T-helper 2 cell treated with Interferon-gamma antibody and Interleukin-4, amounts not matched to agents 5 μg/mL and 100 μg/mL, for 36 hours (primary cell): ENCODE measurements around the gene ABCA3.

Experiments used
- DNase-seq: peaks from one replicate; pipeline ENCODE4 v3.0.0; 2021; ENCODE audit warnings: low spot score
- H3K27ac Mint-ChIP-seq: one replicate; pipeline ENCODE4 v1.8.0; 2021; ENCODE audit warnings: mild to moderate bottlenecking, mixed read lengths
- H3K27me3 Mint-ChIP-seq: one replicate; pipeline ENCODE4 v1.8.0; 2021; ENCODE audit warnings: low read depth, mixed read lengths
- H3K36me3 Mint-ChIP-seq: one replicate; pipeline ENCODE4 v1.8.0; 2021; ENCODE audit warnings: low read depth, mixed read lengths
- H3K4me1 Mint-ChIP-seq: one replicate; pipeline ENCODE4 v1.8.0; 2021; ENCODE audit warnings: low read depth, mixed read lengths
- H3K4me3 Mint-ChIP-seq: one replicate; pipeline ENCODE4 v1.8.0; 2022; ENCODE audit warnings: mild to moderate bottlenecking, moderate library complexity, mixed read lengths
- H3K9me3 Mint-ChIP-seq: one replicate; pipeline ENCODE4 v1.8.0; 2021; ENCODE audit warnings: mixed read lengths

Gene ABCA3

DNA sequence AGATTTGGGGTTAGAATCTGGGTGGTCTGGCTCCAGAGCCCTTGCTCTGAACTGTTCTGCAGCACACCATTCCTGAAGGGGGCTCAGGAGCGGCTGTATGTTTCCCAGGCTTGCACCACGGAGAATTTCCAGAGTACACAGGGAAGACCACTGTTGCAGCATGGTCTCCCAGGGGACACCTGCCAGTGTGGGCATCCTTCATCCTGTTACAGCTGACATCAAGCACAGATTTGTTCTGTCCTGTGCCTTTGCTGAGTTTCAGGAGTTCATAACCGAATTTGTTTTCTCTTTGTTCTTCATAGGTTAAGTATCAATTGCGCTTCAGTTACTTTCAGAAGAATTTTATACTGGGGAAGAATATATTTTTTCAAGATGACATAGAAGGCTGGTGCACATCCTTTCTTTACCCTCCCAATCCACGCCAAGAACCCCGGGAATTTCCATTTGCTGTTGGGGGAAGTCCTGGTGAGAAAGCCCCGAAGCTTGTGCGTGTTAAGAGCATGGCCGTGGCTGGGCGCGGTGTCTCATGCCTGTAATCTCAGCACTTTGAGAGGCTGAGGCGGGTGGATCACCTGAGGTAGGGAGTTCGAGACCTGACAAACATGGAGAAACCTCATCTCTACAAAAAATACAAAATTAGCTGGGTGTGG lies 26.3 kb upstream of the ABCA3 start:
- Mint-ChIP-seq H3K4me3 (no peak overlapping the region), H3K27me3 (peaks cover 33% of the 10 kb centered on the region), H3K9me3 (no peaks in the 10 kb centered on the region), H3K36me3 (no peaks in the 10 kb centered on the region), H3K4me1 (no peaks in the 10 kb centered on the region), H3K27ac (no peak overlapping the region)
- no peak for DNase-seq

DNA sequence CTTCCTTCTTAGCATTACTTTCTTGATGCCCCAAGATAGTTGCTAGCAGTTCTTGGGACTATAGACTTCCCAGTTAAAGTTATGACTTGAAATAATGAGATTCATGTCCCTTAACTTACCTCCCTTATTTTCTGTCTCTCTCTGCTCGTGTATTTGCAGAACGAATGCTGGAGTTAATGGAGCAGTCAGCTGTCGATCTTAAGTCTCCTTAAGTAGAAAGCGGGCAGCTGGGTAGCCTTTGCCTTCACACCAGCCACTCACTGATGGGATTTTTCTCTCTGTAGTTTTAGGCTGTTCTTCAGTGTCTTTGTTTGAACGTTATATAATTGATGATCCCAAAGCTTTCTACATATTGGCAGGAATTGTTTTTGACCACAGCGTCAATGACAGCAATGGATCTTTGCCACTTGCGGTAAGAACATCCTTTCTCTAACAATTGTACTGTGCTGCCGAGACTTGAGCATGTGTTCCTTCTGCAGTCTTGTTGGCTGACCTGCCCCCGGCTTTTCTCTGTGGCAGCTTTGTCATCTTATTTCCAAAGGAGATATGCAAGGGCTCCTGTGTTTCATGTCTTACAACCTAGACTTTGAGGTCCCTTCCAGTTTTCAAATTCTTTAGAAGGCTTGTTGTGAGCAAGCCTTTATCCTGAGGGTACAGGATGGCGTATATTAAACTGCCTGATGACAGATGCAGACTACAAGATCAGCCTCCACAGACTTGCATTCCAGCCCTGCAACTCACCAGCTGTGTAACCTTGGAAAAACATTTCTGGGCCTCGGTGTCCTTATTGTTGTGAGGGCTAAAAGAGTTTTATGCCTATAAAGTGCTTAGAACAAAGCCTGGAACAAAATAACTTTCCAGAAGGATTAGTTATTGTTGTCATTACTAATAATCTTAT lies 25.1 kb upstream of the ABCA3 start:
- Mint-ChIP-seq H3K9me3 (no peaks in the 10 kb centered on the region), H3K27me3 (peaks cover 38% of the 10 kb centered on the region), H3K27ac (no peak overlapping the region), H3K4me1 (no peaks in the 10 kb centered on the region), H3K4me3 (no peak overlapping the region), H3K36me3 (no peaks in the 10 kb centered on the region)
- no peak for DNase-seq

DNA sequence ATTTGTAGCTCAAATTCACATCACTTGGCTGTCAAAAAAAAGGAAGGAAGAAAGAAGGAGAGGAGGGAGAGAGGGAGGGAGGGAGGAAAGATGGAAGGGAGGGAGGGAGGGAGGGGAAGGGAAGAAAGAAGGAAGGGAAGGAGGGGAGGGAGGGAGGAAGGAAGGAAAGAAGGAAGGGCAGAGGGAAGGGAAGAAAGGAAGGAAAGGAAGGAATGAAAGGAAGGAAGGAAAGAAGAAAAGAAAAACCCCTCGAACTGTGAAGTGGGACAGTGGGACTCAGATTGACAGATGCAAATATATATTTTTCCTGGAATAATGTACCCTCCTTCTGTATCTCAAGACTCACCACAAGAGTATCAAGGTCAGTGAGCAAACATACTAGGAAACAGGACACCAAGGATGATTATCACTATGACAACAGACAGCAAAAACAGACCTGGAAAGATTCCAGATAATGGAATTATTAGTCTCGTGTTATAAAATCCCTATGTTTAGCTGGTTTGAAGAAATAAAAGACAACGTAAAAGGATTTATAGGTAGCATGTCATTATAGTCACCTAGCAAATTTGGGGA lies 24.2 kb upstream of the ABCA3 start:
- peaks cover 39% of the 10 kb centered on the region for H3K27me3 Mint-ChIP-seq
- no peaks in the 10 kb centered on the region for H3K36me3 Mint-ChIP-seq
- no peak for DNase-seq

DNA sequence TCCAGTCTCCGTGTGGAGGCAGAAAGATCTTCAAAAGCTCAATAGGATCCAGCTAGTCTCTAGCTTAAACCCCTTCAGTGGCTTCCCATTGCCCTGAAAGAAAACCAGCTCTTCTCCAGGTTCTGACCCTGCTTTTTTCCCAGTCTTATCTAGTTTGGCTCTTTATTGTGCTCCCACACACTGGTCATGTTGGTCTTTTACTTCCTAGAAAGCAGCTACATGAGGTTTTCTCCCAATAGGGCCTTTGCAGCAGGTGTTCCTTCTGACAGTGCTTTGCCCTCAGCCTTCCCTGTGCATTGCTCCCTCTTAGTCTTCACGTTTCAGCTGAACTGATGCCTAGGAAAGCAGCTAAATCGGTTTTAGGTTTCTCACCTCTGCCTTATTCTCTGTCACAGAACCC lies 21.7 kb upstream of the ABCA3 start:
- no peak for DNase-seq
- Mint-ChIP-seq H3K27ac (no peak overlapping the region), H3K4me1 (no peaks in the 10 kb centered on the region), H3K36me3 (no peaks in the 10 kb centered on the region), H3K27me3 (peaks cover 41% of the 10 kb centered on the region), H3K9me3 (no peaks in the 10 kb centered on the region), H3K4me3 (no peak overlapping the region)

More for the DNA sequence above, 24.2 kb upstream of the ABCA3 start:
- no peaks in the 10 kb centered on the region for H3K4me1 Mint-ChIP-seq
- no peak overlapping the region for H3K4me3 Mint-ChIP-seq
- no peaks in the 10 kb centered on the region for H3K9me3 Mint-ChIP-seq
- H3K27ac Mint-ChIP-seq = no peak overlapping the region

DNA sequence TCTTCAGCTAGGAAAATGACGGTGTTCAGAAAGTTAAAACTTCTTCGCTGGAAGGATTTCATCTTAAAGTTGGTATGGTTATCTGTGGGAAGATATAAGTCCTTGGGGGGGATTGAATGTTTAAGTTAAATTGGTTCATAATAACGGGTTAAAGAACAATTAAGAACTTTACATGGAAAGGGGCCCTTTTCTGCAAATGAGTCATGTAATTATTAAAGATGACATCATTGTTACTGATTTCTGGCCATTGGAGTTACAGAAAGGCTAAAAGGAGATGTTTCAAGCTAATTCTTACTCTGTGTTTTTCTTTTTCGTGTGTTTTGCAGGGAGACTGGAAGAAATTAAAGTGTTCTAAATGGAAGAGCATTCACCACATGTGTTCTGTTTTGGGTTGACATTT lies 20.6 kb upstream of the ABCA3 start:
- Mint-ChIP-seq H3K4me1 (no peaks in the 10 kb centered on the region), H3K36me3 (no peaks in the 10 kb centered on the region), H3K27ac (no peak overlapping the region), H3K27me3 (peaks cover 42% of the 10 kb centered on the region), H3K4me3 (no peak overlapping the region), H3K9me3 (no peaks in the 10 kb centered on the region)
- DNase-seq = no peak

DNA sequence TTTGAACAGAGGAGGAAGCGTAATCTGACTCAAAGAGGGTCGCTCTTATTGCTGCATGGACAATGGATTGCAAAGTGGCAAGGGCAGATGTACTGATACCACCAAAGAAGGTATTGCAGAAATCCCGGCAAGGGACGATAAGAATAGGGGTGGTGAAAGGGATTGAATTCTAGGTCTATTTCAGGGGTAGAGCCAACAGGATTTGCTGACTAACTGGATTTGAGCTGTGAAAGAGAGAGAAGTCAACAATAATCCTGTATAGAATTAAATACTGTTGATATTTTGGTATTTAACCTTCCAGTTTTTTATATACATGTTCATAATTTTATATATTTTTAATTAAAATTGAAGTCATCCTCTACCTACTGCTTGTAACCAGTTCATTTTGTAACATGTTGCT lies 19.4 kb upstream of the ABCA3 start:
- Mint-ChIP-seq H3K9me3 (no peaks in the 10 kb centered on the region), H3K36me3 (no peaks in the 10 kb centered on the region), H3K27me3 (peaks cover 47% of the 10 kb centered on the region), H3K4me3 (no peak overlapping the region), H3K4me1 (no peaks in the 10 kb centered on the region), H3K27ac (no peak overlapping the region)
- DNase-seq = no peak

DNA sequence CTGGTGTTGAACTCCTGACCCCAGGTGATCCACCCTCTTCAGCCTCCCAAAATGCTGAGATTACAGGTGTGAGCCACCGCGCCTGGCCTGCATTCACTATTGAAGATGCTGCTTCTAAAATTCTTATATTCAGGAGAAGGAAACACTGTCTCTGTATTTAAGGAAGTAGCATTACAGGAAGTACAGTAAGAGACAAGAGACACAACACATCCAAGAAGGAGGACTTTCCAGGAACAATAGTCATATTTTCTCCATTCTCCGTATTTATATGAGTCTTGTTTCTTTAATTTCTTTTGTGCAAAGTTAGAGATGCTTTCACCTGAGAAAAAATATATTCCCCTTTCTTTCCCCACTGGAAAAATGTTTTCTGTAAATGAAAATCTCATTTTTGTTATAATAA lies 18.3 kb upstream of the ABCA3 start:
- H3K27ac Mint-ChIP-seq = no peak overlapping the region
- H3K4me1 Mint-ChIP-seq = no peaks in the 10 kb centered on the region
- no peaks in the 10 kb centered on the region for H3K9me3 Mint-ChIP-seq
- peaks cover 45% of the 10 kb centered on the region for H3K27me3 Mint-ChIP-seq
- H3K36me3 Mint-ChIP-seq = no peaks in the 10 kb centered on the region
- no peak for DNase-seq
- no peak overlapping the region for H3K4me3 Mint-ChIP-seq

DNA sequence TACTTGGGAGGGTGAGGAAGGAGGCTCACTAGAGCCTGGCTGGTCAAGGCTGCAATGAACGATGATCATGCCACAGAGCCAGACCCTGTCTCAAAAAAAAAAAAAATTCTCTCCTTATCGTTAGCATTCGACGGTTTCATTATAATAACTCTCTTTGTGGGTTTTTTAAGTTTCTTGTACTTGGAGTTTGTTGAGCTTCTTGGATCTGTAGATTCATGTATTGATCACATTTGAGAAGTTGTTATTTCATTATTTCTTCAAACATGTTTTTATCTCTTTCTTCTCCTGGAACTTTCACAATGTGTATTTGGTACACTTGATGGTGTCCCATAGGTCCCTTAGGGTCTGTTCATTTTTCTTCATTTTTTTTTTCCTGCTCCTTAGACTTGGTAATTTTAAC lies 16.8 kb upstream of the ABCA3 start:
- Mint-ChIP-seq H3K27ac (no peak overlapping the region), H3K36me3 (no peaks in the 10 kb centered on the region), H3K4me3 (no peak overlapping the region), H3K4me1 (no peaks in the 10 kb centered on the region), H3K27me3 (peaks cover 54% of the 10 kb centered on the region), H3K9me3 (no peaks in the 10 kb centered on the region)
- no peak for DNase-seq

DNA sequence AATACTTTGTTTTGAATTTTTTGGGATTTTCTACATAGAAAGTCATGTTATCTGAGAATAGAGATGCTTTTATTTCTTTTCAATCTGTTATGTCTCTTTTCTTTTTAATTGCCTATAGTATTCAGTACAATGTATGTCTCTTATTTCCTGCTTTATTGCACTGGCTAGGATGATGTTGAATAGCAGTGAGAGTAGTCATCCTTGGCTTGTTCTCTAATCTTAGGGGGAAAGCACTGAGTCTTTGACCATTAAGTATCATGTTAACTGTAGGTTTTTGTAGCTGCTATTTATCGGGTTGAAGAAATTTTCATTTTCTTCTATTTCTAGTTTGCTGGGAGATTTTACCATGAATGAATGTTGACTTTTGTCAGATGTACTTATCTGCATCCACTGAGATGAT lies 10.0 kb upstream of the ABCA3 start:
- no peak for DNase-seq
- H3K36me3 Mint-ChIP-seq = no peaks in the 10 kb centered on the region
- no peak overlapping the region for H3K27ac Mint-ChIP-seq
- no peaks in the 10 kb centered on the region for H3K4me1 Mint-ChIP-seq
- peaks cover 42% of the 10 kb centered on the region for H3K27me3 Mint-ChIP-seq
- H3K4me3 Mint-ChIP-seq = no peak overlapping the region
- H3K9me3 Mint-ChIP-seq = no peaks in the 10 kb centered on the region

DNA sequence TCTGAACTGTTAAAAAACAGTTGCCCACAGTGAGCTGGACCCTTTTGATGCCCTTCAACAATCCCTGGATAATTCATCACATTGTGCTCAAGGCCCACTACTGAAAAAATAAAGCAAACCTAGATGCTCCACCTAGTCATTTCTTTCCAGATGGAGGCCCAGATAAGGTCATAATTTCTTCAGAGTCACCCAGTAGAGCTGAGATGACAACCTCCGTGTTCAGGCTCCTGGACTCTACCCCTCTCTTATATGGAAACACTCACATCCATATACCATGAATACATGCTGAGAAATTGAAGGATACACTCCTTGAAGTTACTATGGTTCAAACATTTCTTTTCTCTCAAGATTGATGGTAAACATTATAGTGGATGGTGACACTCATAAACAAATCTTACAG lies 2.7 kb upstream of the ABCA3 start:
- no peak for DNase-seq
- no peak overlapping the region for H3K4me3 Mint-ChIP-seq
- H3K27me3 Mint-ChIP-seq = peaks cover 38% of the 10 kb centered on the region
- peaks cover 4% of the 10 kb centered on the region for H3K36me3 Mint-ChIP-seq
- peaks cover 11% of the 10 kb centered on the region for H3K4me1 Mint-ChIP-seq
- no peaks in the 10 kb centered on the region for H3K9me3 Mint-ChIP-seq
- H3K27ac Mint-ChIP-seq = no peak overlapping the region

DNA sequence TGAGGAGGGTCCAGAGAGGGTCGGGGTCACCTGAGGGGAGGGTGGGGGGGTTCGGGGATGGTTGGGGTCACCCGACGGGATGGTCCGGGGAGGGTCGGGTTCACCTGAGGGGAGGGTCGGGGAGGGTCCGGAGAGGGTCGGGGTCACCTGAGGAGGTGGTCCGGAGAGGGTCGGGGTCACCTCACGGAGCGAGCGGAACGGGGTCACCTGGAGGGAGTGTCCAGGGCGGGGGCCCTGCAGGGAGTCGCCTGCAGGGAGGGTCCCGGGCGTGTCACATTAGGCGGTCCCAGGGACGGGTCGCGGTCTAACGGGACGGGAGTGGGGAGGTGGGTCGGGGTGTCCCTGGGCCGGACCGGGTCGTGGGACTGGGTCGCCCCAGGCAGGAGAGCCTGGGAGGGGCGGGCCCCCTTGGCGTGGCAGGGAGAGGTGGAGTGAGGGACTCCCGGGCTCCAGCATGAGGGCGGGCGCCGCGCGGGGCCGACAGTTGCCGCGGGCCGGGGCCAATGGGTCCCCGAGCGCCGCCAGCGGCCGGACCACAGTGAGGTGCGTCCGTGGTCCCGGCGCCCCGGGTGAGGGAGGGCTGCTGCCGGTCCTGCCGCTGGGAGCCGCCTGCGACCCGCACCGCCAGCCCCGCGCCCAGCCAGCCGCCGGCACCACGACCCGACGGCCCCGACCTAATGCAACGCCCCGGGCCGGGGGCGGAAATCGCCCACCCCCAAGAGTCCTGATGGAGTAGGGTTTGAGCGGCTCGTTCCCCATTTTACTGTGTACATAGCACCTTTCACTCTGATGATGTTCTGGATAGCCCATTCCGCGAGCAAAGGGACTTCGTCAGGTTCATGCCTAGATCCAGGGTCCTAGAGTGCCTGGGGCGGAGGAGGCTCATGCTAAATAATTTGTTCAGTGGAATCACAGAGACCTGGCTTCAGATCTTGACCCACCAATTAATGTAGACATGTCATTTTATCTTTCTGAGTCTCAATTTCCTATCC lies 1.2 kb upstream of the ABCA3 start:
- H3K27ac Mint-ChIP-seq = no peak overlapping the region
- peaks cover 4% of the 10 kb centered on the region for H3K36me3 Mint-ChIP-seq
- no peaks in the 10 kb centered on the region for H3K9me3 Mint-ChIP-seq
- H3K4me3 Mint-ChIP-seq = no peak overlapping the region
- H3K4me1 Mint-ChIP-seq = peaks cover 11% of the 10 kb centered on the region
- peaks cover 38% of the 10 kb centered on the region for H3K27me3 Mint-ChIP-seq
- no peak for DNase-seq

DNA sequence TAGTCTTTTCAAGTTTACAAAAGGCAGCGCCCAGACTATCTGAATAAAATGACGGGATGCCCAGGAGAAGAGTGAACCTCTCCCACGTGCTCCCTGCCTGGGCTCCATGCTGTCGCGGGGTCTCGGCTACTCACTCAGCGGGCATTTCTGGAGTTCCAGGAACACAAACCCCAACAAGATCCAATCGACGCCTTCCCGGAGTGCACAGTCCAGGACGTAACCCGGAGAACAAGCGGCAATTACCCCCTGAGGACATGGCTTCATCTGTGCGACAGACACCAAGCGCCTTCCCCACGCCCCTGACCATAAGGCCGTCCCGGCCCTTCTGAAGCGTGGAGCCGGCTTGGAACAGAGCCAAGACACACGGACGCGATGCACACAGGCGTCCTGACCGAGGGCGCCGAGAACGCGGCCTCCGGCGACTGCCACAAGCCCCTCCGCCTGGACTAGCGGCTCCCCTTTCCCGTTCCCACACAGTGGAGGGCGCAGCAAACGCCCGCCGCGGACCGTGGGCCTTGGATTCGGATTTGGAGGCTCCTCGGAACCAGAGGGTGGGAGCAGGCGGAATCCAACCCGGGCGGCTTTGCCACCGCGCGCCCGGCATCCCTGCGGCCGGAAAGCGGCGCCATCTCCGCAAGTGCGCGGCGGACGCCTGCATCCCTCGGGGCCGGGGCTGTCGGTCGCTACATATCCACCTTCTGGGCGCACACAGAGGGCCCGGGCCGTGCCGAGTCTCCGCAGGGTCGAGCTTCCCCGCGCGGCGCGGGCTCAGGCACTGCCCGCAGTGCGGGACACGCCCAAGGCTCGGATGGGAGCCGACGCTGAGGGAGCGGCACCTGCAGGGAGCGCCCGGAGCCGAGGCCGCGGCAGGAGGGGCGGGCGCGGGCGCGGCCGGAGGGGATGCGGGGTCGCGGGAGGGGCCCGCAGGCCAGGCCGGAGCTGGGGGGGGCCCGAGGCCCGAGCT lies 725 bp downstream of the ABCA3 start:
- peak overlapping the region; percentile 64 for H3K27ac Mint-ChIP-seq
- peak overlapping the region; percentile 85 for H3K4me3 Mint-ChIP-seq
- peak; percentile 36 for DNase-seq
- H3K4me1 Mint-ChIP-seq = peaks cover 11% of the 10 kb centered on the region
- H3K27me3 Mint-ChIP-seq = peaks cover 29% of the 10 kb centered on the region
- H3K9me3 Mint-ChIP-seq = no peaks in the 10 kb centered on the region
- H3K36me3 Mint-ChIP-seq = peaks cover 4% of the 10 kb centered on the region
